NCI-H2227 treated with DMSO at 0.1 percent for 48 hours (cell line): ENCODE data around the gene MCCC2.
A peak's percentile ranks its signal among the peaks of the same experiment; 100 is the strongest.
"Not testable (repeated sequence)": the region's sequence is repeated elsewhere in the genome, so short reads cannot be mapped to it uniquely, and the experiment has no call there.

ENCODE experiments used
- DNase-seq: peaks from one replicate; lab custom pipeline; 2025; lab: John Stamatoyannopoulos, UW

MCCC2 gene

GRCh38 chr5:71597001-71597400 is 9.9 kb downstream of the MCCC2 start:
- DNase-seq = no peak

GRCh38 chr5:71600783-71601182 is 13.6 kb downstream of the MCCC2 start:
- no peak for DNase-seq

GRCh38 chr5:71601222-71602026 is 14.3 kb downstream of the MCCC2 start:
- no peak for DNase-seq

- not testable (repeated sequence) for DNase-seq
These were observed 22.8 kb downstream of the MCCC2 start for GRCh38 chr5:71609916-71610315.

GRCh38 chr5:71615809-71616208 is 28.7 kb downstream of the MCCC2 start:
- DNase-seq = no peak

GRCh38 chr5:71620630-71621029 is 33.5 kb downstream of the MCCC2 start:
- no peak for DNase-seq

GRCh38 chr5:71621268-71621667 is 34.1 kb downstream of the MCCC2 start:
- DNase-seq = no peak

- no peak for DNase-seq
These were observed 34.6 kb downstream of the MCCC2 start for GRCh38 chr5:71621741-71622140.

GRCh38 chr5:71623221-71623794 is 36.2 kb downstream of the MCCC2 start:
- DNase-seq = no peak

- no peak for DNase-seq
These were observed 42.8 kb downstream of the MCCC2 start for GRCh38 chr5:71629950-71630349.

GRCh38 chr5:71631070-71631469 is 43.9 kb downstream of the MCCC2 start:
- DNase-seq = no peak

- DNase-seq = no peak
These were observed 45.0 kb downstream of the MCCC2 start for GRCh38 chr5:71632168-71632567.

GRCh38 chr5:71633255-71634155 is 46.4 kb downstream of the MCCC2 start:
- no peak for DNase-seq

- no peak for DNase-seq
These were observed 50.0 kb downstream of the MCCC2 start for GRCh38 chr5:71637133-71637532.

- DNase-seq = no peak
These were observed 53.3 kb downstream of the MCCC2 start for GRCh38 chr5:71640408-71640807.

GRCh38 chr5:71645030-71645429 is 57.9 kb downstream of the MCCC2 start:
- DNase-seq = no peak

GRCh38 chr5:71650940-71651339 is 63.8 kb downstream of the MCCC2 start:
- not testable (repeated sequence) for DNase-seq

- DNase-seq = no peak
These were observed 64.4 kb downstream of the MCCC2 start for GRCh38 chr5:71651579-71651978.

- DNase-seq = no peak
These were observed 65.2 kb downstream of the MCCC2 start for GRCh38 chr5:71652349-71652748.

GRCh38 chr5:71652803-71653543 is 65.8 kb downstream of the MCCC2 start:
- DNase-seq = peak; percentile 22

GRCh38 chr5:71658916-71659662 is 71.9 kb downstream of the MCCC2 start:
- no peak for DNase-seq
